GM23338 (cell line): ENCODE data around the gene CPA1. TPM values are rescaled to one million over a fixed set of nuclear protein-coding genes. Genes with fewer than 3 reads are reported as not detected.

Source experiments
- ATAC-seq: fragments of 200-7000 bp; cut with Tn5 transposase; 3 replicates; pipeline ENCODE4 v1.9.1; 2020
- DNase-seq: peaks from one replicate; pipeline ENCODE4 v3.0.0-alpha.2; 2015; ENCODE audit warnings: low spot score
- H2AFZ ChIP-seq: fragments of 200-600 bp; sonication (generic); 2 replicates; pipeline ENCODE4 v1.8.0; 2016; ENCODE audit warnings: antibody characterized with exemption, mild to moderate bottlenecking, moderate library complexity
- H3F3A ChIP-seq: fragments of 200-600 bp; sonication (generic); replicated peaks from 2 replicates; pipeline ENCODE4 v1.8.0; 2017; ENCODE audit warnings: antibody characterized with exemption, mixed run types, low read depth
- H3K27ac ChIP-seq: fragments of 200-600 bp; sonication (generic); 2 replicates; pipeline ENCODE4 v1.6.1; 2016; ENCODE audit warnings: low read depth
- H3K27me3 ChIP-seq: fragments of 200-600 bp; sonication (generic); 2 replicates; pipeline ENCODE4 v1.8.0; 2016; ENCODE audit warnings: mild to moderate bottlenecking, mixed run types, moderate library complexity; ENCODE audit not compliant: insufficient read depth
- H3K36me3 ChIP-seq: fragments of 200-600 bp; sonication (generic); 2 replicates; pipeline ENCODE4 v1.8.0; 2016; ENCODE audit warnings: mild to moderate bottlenecking; ENCODE audit not compliant: insufficient read depth
- H3K4me1 ChIP-seq: fragments of 200-600 bp; sonication (generic); 2 replicates; pipeline ENCODE4 v1.8.0; 2016; ENCODE audit warnings: mild to moderate bottlenecking, moderate library complexity; ENCODE audit not compliant: insufficient read depth
- H3K4me2 ChIP-seq: fragments of 200-600 bp; sonication (generic); 2 replicates; pipeline ENCODE4 v1.7.1; 2017; ENCODE audit warnings: mixed run types
- H3K4me3 ChIP-seq: fragments of 200-600 bp; sonication (generic); 2 replicates; pipeline ENCODE4 v1.6.1; 2016; ENCODE audit warnings: mixed run types
- H3K79me2 ChIP-seq: fragments of 200-600 bp; sonication (generic); replicated peaks from 2 replicates; pipeline ENCODE4 v1.8.0; 2017; ENCODE audit warnings: mild to moderate bottlenecking; ENCODE audit not compliant: insufficient read depth
- H3K9me2 ChIP-seq: fragments of 200-600 bp; sonication (generic); 2 replicates; pipeline ENCODE4 v1.8.0; 2017; ENCODE audit not compliant: insufficient read depth
- H4K20me1 ChIP-seq: fragments of 200-600 bp; sonication (generic); replicated peaks from 2 replicates; pipeline ENCODE4 v1.8.0; 2017; ENCODE audit warnings: mild to moderate bottlenecking; ENCODE audit not compliant: insufficient read depth
- H3K27ac Mint-ChIP-seq: 2 replicates; pipeline ENCODE4 v1.8.0; 2020; ENCODE audit warnings: inconsistent platforms, mild to moderate bottlenecking, moderate library complexity, mixed read lengths
- H3K27me3 Mint-ChIP-seq: 3 replicates; pipeline ENCODE4 v1.8.0; 2022; ENCODE audit warnings: low read depth, mild to moderate bottlenecking, moderate library complexity, mixed read lengths, inconsistent platforms; ENCODE audit not compliant: insufficient read depth, poor library complexity
- H3K36me3 Mint-ChIP-seq: 3 replicates; pipeline ENCODE4 v1.8.0; 2021; ENCODE audit warnings: low read depth, mild to moderate bottlenecking, inconsistent platforms, moderate library complexity, mixed read lengths
- H3K4me1 Mint-ChIP-seq: 3 replicates; pipeline ENCODE4 v1.8.0; 2020; ENCODE audit warnings: mild to moderate bottlenecking, inconsistent platforms, mixed read lengths
- H3K4me3 Mint-ChIP-seq: 3 replicates; pipeline ENCODE4 v1.8.0; 2021; ENCODE audit warnings: moderate library complexity, mild to moderate bottlenecking, inconsistent platforms, mixed read lengths
- H3K9me3 Mint-ChIP-seq: 3 replicates; pipeline ENCODE4 v1.8.0; 2020; ENCODE audit warnings: moderate library complexity, mild to moderate bottlenecking, inconsistent platforms, mixed read lengths
- CREB1 ChIP-seq: fragments of 250-450 bp; sonication (Bioruptor Pico); IDR thresholded peaks from 2 replicates; pipeline ENCODE4 v1.5.0; 2020; ENCODE audit warnings: low read depth, mild to moderate bottlenecking, moderate library complexity
- EZH2 ChIP-seq: fragments of 200-600 bp; sonication (generic); IDR thresholded peaks from one replicate; pipeline ENCODE4 v1.8.0; 2017; ENCODE audit warnings: antibody characterized with exemption, mild to moderate bottlenecking, low read depth; ENCODE audit not compliant: unreplicated experiment
- EZH2phosphoT487 ChIP-seq: fragments of 200-600 bp; sonication (generic); IDR thresholded peaks from one replicate; pipeline ENCODE4 v1.8.1; 2018; ENCODE audit warnings: antibody characterized with exemption; ENCODE audit not compliant: unreplicated experiment
- JUNB ChIP-seq: IDR thresholded peaks from one replicate; pipeline ENCODE4 v1.6.1; 2016; ENCODE audit warnings: antibody characterized with exemption; ENCODE audit not compliant: unreplicated experiment
- NANOG ChIP-seq: IDR thresholded peaks from 2 replicates; pipeline ENCODE4 v1.6.1; 2016; ENCODE audit warnings: antibody characterized with exemption, borderline replicate concordance
- POLR2AphosphoS5 ChIP-seq: IDR thresholded peaks from 2 replicates; pipeline ENCODE4 v1.6.1; 2016; ENCODE audit warnings: antibody characterized with exemption, low read depth
- STAT1 ChIP-seq: IDR thresholded peaks from one replicate; pipeline ENCODE4 v1.6.1; 2016; ENCODE audit warnings: antibody characterized with exemption; ENCODE audit not compliant: unreplicated experiment
- ZNF114 ChIP-seq: fragments of 250-450 bp; sonication (Bioruptor Pico); IDR thresholded peaks from 2 replicates; pipeline ENCODE4 v1.5.0; 2020; ENCODE audit warnings: mild to moderate bottlenecking, moderate library complexity
- ZNF331 ChIP-seq: fragments of 250-450 bp; sonication (Bioruptor Pico); IDR thresholded peaks from 2 replicates; pipeline ENCODE4 v1.5.0; 2020; ENCODE audit warnings: low read depth, mild to moderate bottlenecking, moderate library complexity
- polyA plus RNA-seq: library from polyadenylated mRNA; unstranded; fragments of >200 nt; fragmentation: Nextera tagmentation; extraction: Ambion mirVana; gene quantifications from 2 replicates; pipeline ENCODE4 v1.2.1, GENCODE V29; 2016
- total RNA-seq: library from RNA; depleted of rRNA; stranded (reverse); fragments of >200 nt; shearing (Covaris generic); gene quantifications from 2 replicates; pipeline ENCODE4 v1.2.3, GENCODE V29; 2014
- TF ChIP-seq, protein P1 (sequence below): IDR thresholded peaks from one replicate; pipeline ENCODE4 v1.6.1; 2018; ENCODE audit warnings: antibody characterized with exemption; ENCODE audit not compliant: unreplicated experiment
- TF ChIP-seq, protein P2 (sequence below): fragments of 250-450 bp; sonication (Bioruptor Pico); IDR thresholded peaks from 2 replicates; pipeline ENCODE4 v1.5.0; 2020; ENCODE audit warnings: mild to moderate bottlenecking, moderate library complexity
- TF ChIP-seq, protein P3 (sequence below), 2 experiments: fragments of 200-600 bp in 1 of 2; sonication (generic) in 1 of 2; conservative IDR thresholded peaks; 2 replicates each; pipeline versions ENCODE4 v1.5.1 to v1.6.1; 2016 to 2017; ENCODE audit warnings: antibody characterized with exemption in 2 of 2, low read depth in 2 of 2, mild to moderate bottlenecking in 2 of 2, moderate library complexity in 1 of 2
- TF ChIP-seq, protein P4 (sequence below): IDR thresholded peaks from 2 replicates; pipeline ENCODE4 v1.6.1; 2016; ENCODE audit warnings: antibody characterized with exemption

The CPA1 gene
- total and polyA plus RNA-seq, 2 experiments from 2014 or later = not detected

DNA sequence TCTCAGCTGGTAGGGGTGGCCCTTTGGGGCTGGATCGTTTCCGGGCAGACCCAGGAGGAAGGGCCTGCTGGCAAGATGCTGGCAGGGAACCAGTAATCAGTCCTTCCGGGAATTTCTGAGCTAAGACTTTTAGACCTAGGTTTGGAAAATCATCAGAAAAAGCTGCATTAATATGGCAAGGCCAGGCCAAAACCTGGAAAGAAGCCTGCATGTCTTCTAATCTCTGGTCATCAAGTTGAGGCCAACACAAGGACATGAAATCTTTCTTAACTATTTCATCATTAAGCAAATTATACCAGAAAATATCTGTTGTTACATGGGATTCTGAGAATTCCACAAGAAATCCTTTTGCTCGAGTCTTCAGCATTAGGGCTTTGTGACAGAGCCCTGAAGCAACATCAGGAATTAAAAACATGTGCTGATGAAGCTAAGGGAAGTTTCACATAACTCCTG, 19.9 kb downstream of the CPA1 start:
- no peak overlapping the region for H3K4me2 ChIP-seq
- H3K4me1 ChIP-seq = peaks cover 18% of the 10 kb centered on the region
- Mint-ChIP-seq H3K9me3 (no peaks in the 10 kb centered on the region; the same call in 2 of the 3 replicates), H3K27ac (peak overlapping the region; percentile 65; the same call in 1 of the 2 replicates), H3K36me3 (peaks cover 19% of the 10 kb centered on the region), H3K4me1 (peaks cover 22% of the 10 kb centered on the region), H3K4me3 (no peak overlapping the region), H3K27me3 (peaks cover 2% of the 10 kb centered on the region)
- H3F3A ChIP-seq = no peaks in the 10 kb centered on the region
- H3K9me2 ChIP-seq = 0 out of 2 replicates have a peak, but pooled peaks cover 4% of the 10 kb centered on the region
- H3K36me3 ChIP-seq = no peaks in the 10 kb centered on the region
- ATAC-seq = no peak
- TF ChIP-seq, protein P1, sequence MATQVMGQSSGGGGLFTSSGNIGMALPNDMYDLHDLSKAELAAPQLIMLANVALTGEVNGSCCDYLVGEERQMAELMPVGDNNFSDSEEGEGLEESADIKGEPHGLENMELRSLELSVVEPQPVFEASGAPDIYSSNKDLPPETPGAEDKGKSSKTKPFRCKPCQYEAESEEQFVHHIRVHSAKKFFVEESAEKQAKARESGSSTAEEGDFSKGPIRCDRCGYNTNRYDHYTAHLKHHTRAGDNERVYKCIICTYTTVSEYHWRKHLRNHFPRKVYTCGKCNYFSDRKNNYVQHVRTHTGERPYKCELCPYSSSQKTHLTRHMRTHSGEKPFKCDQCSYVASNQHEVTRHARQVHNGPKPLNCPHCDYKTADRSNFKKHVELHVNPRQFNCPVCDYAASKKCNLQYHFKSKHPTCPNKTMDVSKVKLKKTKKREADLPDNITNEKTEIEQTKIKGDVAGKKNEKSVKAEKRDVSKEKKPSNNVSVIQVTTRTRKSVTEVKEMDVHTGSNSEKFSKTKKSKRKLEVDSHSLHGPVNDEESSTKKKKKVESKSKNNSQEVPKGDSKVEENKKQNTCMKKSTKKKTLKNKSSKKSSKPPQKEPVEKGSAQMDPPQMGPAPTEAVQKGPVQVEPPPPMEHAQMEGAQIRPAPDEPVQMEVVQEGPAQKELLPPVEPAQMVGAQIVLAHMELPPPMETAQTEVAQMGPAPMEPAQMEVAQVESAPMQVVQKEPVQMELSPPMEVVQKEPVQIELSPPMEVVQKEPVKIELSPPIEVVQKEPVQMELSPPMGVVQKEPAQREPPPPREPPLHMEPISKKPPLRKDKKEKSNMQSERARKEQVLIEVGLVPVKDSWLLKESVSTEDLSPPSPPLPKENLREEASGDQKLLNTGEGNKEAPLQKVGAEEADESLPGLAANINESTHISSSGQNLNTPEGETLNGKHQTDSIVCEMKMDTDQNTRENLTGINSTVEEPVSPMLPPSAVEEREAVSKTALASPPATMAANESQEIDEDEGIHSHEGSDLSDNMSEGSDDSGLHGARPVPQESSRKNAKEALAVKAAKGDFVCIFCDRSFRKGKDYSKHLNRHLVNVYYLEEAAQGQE = no peak
- TF ChIP-seq NANOG (no peak), ZNF114 (no peak), EZH2 (no peak), CREB1 (CRISPR knock-in tag) (no peak), STAT1 (no peak), POLR2AphosphoS5 (no peak), JUNB (no peak), ZNF331 (CRISPR knock-in tag) (no peak), EZH2phosphoT487 (no peak)
- TF ChIP-seq, protein P2, sequence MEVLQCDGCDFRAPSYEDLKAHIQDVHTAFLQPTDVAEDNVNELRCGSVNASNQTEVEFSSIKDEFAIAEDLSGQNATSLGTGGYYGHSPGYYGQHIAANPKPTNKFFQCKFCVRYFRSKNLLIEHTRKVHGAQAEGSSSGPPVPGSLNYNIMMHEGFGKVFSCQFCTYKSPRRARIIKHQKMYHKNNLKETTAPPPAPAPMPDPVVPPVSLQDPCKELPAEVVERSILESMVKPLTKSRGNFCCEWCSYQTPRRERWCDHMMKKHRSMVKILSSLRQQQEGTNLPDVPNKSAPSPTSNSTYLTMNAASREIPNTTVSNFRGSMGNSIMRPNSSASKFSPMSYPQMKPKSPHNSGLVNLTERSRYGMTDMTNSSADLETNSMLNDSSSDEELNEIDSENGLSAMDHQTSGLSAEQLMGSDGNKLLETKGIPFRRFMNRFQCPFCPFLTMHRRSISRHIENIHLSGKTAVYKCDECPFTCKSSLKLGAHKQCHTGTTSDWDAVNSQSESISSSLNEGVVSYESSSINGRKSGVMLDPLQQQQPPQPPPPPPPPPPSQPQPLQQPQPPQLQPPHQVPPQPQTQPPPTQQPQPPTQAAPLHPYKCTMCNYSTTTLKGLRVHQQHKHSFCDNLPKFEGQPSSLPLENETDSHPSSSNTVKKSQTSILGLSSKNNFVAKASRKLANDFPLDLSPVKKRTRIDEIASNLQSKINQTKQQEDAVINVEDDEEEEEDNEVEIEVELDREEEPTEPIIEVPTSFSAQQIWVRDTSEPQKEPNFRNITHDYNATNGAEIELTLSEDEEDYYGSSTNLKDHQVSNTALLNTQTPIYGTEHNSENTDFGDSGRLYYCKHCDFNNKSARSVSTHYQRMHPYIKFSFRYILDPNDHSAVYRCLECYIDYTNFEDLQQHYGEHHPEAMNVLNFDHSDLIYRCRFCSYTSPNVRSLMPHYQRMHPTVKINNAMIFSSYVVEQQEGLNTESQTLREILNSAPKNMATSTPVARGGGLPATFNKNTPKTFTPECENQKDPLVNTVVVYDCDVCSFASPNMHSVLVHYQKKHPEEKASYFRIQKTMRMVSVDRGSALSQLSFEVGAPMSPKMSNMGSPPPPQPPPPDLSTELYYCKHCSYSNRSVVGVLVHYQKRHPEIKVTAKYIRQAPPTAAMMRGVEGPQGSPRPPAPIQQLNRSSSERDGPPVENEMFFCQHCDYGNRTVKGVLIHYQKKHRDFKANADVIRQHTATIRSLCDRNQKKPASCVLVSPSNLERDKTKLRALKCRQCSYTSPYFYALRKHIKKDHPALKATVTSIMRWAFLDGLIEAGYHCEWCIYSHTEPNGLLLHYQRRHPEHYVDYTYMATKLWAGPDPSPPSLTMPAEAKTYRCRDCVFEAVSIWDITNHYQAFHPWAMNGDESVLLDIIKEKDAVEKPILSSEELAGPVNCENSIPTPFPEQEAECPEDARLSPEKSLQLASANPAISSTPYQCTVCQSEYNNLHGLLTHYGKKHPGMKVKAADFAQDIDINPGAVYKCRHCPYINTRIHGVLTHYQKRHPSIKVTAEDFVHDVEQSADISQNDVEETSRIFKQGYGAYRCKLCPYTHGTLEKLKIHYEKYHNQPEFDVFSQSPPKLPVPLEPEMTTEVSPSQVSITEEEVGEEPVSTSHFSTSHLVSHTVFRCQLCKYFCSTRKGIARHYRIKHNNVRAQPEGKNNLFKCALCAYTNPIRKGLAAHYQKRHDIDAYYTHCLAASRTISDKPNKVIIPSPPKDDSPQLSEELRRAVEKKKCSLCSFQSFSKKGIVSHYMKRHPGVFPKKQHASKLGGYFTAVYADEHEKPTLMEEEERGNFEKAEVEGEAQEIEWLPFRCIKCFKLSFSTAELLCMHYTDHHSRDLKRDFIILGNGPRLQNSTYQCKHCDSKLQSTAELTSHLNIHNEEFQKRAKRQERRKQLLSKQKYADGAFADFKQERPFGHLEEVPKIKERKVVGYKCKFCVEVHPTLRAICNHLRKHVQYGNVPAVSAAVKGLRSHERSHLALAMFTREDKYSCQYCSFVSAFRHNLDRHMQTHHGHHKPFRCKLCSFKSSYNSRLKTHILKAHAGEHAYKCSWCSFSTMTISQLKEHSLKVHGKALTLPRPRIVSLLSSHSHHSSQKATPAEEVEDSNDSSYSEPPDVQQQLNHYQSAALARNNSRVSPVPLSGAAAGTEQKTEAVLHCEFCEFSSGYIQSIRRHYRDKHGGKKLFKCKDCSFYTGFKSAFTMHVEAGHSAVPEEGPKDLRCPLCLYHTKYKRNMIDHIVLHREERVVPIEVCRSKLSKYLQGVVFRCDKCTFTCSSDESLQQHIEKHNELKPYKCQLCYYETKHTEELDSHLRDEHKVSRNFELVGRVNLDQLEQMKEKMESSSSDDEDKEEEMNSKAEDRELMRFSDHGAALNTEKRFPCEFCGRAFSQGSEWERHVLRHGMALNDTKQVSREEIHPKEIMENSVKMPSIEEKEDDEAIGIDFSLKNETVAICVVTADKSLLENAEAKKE (CRISPR knock-in tag) = no peak
- TF ChIP-seq, protein P3, sequence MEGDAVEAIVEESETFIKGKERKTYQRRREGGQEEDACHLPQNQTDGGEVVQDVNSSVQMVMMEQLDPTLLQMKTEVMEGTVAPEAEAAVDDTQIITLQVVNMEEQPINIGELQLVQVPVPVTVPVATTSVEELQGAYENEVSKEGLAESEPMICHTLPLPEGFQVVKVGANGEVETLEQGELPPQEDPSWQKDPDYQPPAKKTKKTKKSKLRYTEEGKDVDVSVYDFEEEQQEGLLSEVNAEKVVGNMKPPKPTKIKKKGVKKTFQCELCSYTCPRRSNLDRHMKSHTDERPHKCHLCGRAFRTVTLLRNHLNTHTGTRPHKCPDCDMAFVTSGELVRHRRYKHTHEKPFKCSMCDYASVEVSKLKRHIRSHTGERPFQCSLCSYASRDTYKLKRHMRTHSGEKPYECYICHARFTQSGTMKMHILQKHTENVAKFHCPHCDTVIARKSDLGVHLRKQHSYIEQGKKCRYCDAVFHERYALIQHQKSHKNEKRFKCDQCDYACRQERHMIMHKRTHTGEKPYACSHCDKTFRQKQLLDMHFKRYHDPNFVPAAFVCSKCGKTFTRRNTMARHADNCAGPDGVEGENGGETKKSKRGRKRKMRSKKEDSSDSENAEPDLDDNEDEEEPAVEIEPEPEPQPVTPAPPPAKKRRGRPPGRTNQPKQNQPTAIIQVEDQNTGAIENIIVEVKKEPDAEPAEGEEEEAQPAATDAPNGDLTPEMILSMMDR (conservative IDR thresholded peaks at IDR 0.05; ENCODE audit: low read depth in 2 of 2) = no peak
- TF ChIP-seq, protein P4, sequence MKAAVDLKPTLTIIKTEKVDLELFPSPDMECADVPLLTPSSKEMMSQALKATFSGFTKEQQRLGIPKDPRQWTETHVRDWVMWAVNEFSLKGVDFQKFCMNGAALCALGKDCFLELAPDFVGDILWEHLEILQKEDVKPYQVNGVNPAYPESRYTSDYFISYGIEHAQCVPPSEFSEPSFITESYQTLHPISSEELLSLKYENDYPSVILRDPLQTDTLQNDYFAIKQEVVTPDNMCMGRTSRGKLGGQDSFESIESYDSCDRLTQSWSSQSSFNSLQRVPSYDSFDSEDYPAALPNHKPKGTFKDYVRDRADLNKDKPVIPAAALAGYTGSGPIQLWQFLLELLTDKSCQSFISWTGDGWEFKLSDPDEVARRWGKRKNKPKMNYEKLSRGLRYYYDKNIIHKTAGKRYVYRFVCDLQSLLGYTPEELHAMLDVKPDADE = no peak
- H4K20me1 ChIP-seq = no peaks in the 10 kb centered on the region
- no peak for DNase-seq
- no peaks in the 10 kb centered on the region for H3K27me3 ChIP-seq
- H3K27ac ChIP-seq = no peak overlapping the region
- H3K4me3 ChIP-seq = no peak overlapping the region
- no peak overlapping the region for H2AFZ ChIP-seq
- no peaks in the 10 kb centered on the region for H3K79me2 ChIP-seq
